SK-N-MC (cell line): ENCODE results near the gene TMEM132D.

Experiments
- DNase-seq: peaks from one replicate; pipeline ENCODE4 v3.0.0-alpha.2; 2011; ENCODE audit warnings: low read depth, low spot score
- H3K27ac ChIP-seq: fragments of 200-600 bp; sonication (generic); 2 replicates; pipeline ENCODE4 v1.5.1; 2016; ENCODE audit warnings: mixed run types
- H3K36me3 ChIP-seq: fragments of 200-600 bp; sonication (generic); 2 replicates; pipeline ENCODE4 v1.6.1; 2017; ENCODE audit warnings: antibody characterized with exemption, low read length, mixed read lengths; ENCODE audit not compliant: insufficient read depth
- H3K4me3 ChIP-seq: fragments of 200-600 bp; sonication (generic); 2 replicates; pipeline ENCODE4 v1.5.1; 2016
- H3K9ac ChIP-seq: fragments of 200-600 bp; sonication (generic); 2 replicates; pipeline ENCODE4 v1.8.0; 2017; ENCODE audit warnings: mixed run types, mixed read lengths; ENCODE audit not compliant: insufficient read length
- H3K9me3 ChIP-seq: fragments of 200-600 bp; sonication (generic); 2 replicates; pipeline ENCODE4 v1.6.1; 2017; ENCODE audit warnings: low read depth, mild to moderate bottlenecking, antibody characterized with exemption, low read length, moderate library complexity, mixed read lengths
- EZH2 ChIP-seq: fragments of 200-600 bp; sonication (generic); IDR thresholded peaks from one replicate; pipeline ENCODE4 v1.6.1; 2017; ENCODE audit warnings: antibody characterized with exemption
- FOXP2 ChIP-seq: optimal IDR thresholded peaks from 2 replicates; pipeline ENCODE3; 2011; ENCODE audit warnings: mild to moderate bottlenecking, moderate library complexity; ENCODE audit not compliant: insufficient read depth; ENCODE audit errors: extremely low read length, control extremely low read depth
- POLR2AphosphoS5 ChIP-seq: IDR thresholded peaks from 2 replicates; pipeline ENCODE4 v1.6.1; 2012; ENCODE audit warnings: mild to moderate bottlenecking, low read depth, low read length, borderline replicate concordance

The TMEM132D gene

DNA sequence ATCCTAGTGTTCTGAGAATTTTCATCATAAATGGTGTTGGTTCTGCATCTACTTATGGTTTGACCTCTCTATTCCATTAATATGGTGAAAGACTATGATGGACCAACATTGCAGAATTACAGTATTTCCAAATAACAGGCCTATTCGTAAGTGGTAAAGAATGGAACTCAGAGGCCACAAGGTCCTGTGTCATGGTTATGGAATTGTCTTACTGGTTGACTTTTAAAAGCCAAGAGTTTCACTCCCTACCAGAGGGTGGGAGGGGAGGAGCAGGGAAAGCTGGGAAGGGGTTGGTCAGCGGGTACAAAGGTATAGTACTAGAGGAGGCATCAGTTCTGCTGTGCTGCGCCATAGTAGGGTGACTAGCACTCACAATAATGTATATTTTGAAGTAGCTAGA is 153.4 kb downstream of the TMEM132D start:
- TF ChIP-seq POLR2AphosphoS5: no peak
- TF ChIP-seq EZH2: no peak
- TF ChIP-seq FOXP2: no peak
- no peak for DNase-seq
- no peaks in the 10 kb centered on the region for H3K9me3 ChIP-seq

DNA sequence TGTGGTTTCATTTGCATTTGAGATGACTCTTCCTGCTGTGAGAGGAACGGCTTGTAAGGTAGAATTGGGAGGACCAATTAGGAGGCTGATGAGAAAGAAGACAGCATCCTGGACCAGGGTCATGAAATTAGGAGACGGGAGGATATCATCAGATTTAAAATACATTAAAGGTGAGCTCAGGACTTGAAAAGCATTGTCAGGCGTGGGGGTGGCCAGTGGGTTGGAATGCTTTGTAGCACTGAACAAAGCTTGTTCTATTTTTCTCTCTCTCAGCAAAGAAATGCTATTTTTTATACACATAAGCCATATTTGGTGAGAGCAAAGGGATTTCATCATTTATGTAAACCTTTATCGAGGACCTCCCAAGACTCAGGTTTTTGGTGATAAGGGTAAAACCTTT is 157.5 kb downstream of the TMEM132D start:
- DNase-seq: no peak
- no peak for TF ChIP-seq POLR2AphosphoS5
- TF ChIP-seq FOXP2: no peak
- no peak for TF ChIP-seq EZH2
- Histone ChIP-seq H3K9me3 (no peaks in the 10 kb centered on the region), H3K9ac (no peak overlapping the region), H3K27ac (no peak overlapping the region), H3K4me3 (no peak overlapping the region), H3K36me3 (no peaks in the 10 kb centered on the region)

More for the DNA sequence above, 153.4 kb downstream of the TMEM132D start:
- H3K9ac ChIP-seq: no peak overlapping the region
- no peaks in the 10 kb centered on the region for H3K36me3 ChIP-seq
- no peak overlapping the region for H3K4me3 ChIP-seq
- no peak overlapping the region for H3K27ac ChIP-seq

GRCh38 chr12:129729170-129729569 is 174.7 kb downstream of the TMEM132D start:
- no peak overlapping the region for H3K4me3 ChIP-seq
- no peak overlapping the region for H3K27ac ChIP-seq
- no peaks in the 10 kb centered on the region for H3K36me3 ChIP-seq
- DNase-seq: no peak
- no peak overlapping the region for H3K9ac ChIP-seq
- H3K9me3 ChIP-seq: no peaks in the 10 kb centered on the region
- no peak for TF ChIP-seq POLR2AphosphoS5

- no peak overlapping the region for H3K27ac ChIP-seq
- H3K4me3 ChIP-seq: no peak overlapping the region
- DNase-seq: no peak
- no peaks in the 10 kb centered on the region for H3K36me3 ChIP-seq
- H3K9me3 ChIP-seq: no peaks in the 10 kb centered on the region
- TF ChIP-seq FOXP2: no peak
- TF ChIP-seq EZH2: no peak
- no peak for TF ChIP-seq POLR2AphosphoS5
- no peak overlapping the region for H3K9ac ChIP-seq
Observed at GRCh38 chr12:129727100-129727499, 176.7 kb downstream of the TMEM132D start.

- Histone ChIP-seq H3K4me3 (no peak overlapping the region), H3K9me3 (no peaks in the 10 kb centered on the region), H3K27ac (no peak overlapping the region), H3K36me3 (no peaks in the 10 kb centered on the region), H3K9ac (no peak overlapping the region)
- DNase-seq: no peak
- TF ChIP-seq POLR2AphosphoS5: no peak
- TF ChIP-seq EZH2: no peak
- no peak for TF ChIP-seq FOXP2
Observed at GRCh38 chr12:129723260-129723659, 180.6 kb downstream of the TMEM132D start.

- TF ChIP-seq EZH2 (no peak), POLR2AphosphoS5 (no peak), FOXP2 (no peak)
- no peak overlapping the region for H3K9ac ChIP-seq
- H3K4me3 ChIP-seq: no peak overlapping the region
Observed at GRCh38 chr12:129720618-129721017, 183.2 kb downstream of the TMEM132D start.

GRCh38 chr12:129719416-129719815 is 184.4 kb downstream of the TMEM132D start:
- DNase-seq: no peak
- Histone ChIP-seq H3K4me3 (no peak overlapping the region), H3K9me3 (no peaks in the 10 kb centered on the region), H3K9ac (no peak overlapping the region), H3K36me3 (no peaks in the 10 kb centered on the region), H3K27ac (no peak overlapping the region)
- TF ChIP-seq EZH2 (no peak), POLR2AphosphoS5 (no peak), FOXP2 (no peak)

More at GRCh38 chr12:129720618-129721017, 183.2 kb downstream of the TMEM132D start:
- Histone ChIP-seq H3K36me3 (no peaks in the 10 kb centered on the region), H3K27ac (no peak overlapping the region), H3K9me3 (no peaks in the 10 kb centered on the region)
- no peak for DNase-seq

- TF ChIP-seq POLR2AphosphoS5: no peak
- TF ChIP-seq EZH2: no peak
- no peak for TF ChIP-seq FOXP2
- no peak for DNase-seq
Observed at GRCh38 chr12:129717438-129717837, 186.4 kb downstream of the TMEM132D start.

GRCh38 chr12:129716825-129717224 is 187.0 kb downstream of the TMEM132D start:
- Histone ChIP-seq H3K9ac (no peak overlapping the region), H3K27ac (no peak overlapping the region), H3K9me3 (no peaks in the 10 kb centered on the region), H3K4me3 (no peak overlapping the region), H3K36me3 (no peaks in the 10 kb centered on the region)
- no peak for DNase-seq
- TF ChIP-seq FOXP2: no peak
- TF ChIP-seq POLR2AphosphoS5: no peak
- TF ChIP-seq EZH2: no peak

More at GRCh38 chr12:129717438-129717837, 186.4 kb downstream of the TMEM132D start:
- no peaks in the 10 kb centered on the region for H3K9me3 ChIP-seq
- H3K4me3 ChIP-seq: no peak overlapping the region
- no peak overlapping the region for H3K9ac ChIP-seq
- no peak overlapping the region for H3K27ac ChIP-seq
- H3K36me3 ChIP-seq: no peaks in the 10 kb centered on the region

- no peak for TF ChIP-seq FOXP2
- no peak for TF ChIP-seq EZH2
- no peak for TF ChIP-seq POLR2AphosphoS5
- H3K9ac ChIP-seq: no peak overlapping the region
- H3K27ac ChIP-seq: no peak overlapping the region
- no peaks in the 10 kb centered on the region for H3K9me3 ChIP-seq
- no peak overlapping the region for H3K4me3 ChIP-seq
- no peak for DNase-seq
- no peaks in the 10 kb centered on the region for H3K36me3 ChIP-seq
Observed at GRCh38 chr12:129706716-129707115, 197.1 kb downstream of the TMEM132D start.
